A204.1 (cell line): ENCODE results near the gene ZNF346.

ENCODE experiments used
- FAIRE-seq: peaks from 2 replicates; lab custom pipeline; 2012; peaks lifted over from hg19 to GRCh38; lab: Jason Lieb, UNC

Gene ZNF346

DNA sequence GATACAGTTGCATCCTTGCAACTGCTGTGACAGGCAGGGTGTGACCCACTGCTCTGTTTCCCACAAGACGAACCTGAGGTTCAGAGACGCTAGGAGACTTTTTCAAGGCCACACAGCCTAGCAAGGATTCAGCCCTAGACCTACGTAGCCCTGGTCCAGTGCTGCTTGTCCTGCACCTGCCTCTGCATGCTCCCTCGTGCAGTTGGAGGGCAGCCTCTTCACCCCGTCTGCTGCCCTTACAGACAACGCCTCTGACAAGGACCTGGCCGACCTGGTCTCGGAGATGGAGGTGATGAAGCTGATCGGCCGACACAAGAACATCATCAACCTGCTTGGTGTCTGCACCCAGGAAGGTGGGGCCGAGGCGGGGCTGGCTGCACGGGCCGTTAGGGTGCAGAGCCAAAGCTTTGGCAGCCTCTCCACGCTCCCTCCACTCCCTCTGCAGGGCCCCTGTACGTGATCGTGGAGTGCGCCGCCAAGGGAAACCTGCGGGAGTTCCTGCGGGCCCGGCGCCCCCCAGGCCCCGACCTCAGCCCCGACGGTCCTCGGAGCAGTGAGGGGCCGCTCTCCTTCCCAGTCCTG is 72.7 kb downstream of the ZNF346 start:
- no peak for FAIRE-seq

DNA sequence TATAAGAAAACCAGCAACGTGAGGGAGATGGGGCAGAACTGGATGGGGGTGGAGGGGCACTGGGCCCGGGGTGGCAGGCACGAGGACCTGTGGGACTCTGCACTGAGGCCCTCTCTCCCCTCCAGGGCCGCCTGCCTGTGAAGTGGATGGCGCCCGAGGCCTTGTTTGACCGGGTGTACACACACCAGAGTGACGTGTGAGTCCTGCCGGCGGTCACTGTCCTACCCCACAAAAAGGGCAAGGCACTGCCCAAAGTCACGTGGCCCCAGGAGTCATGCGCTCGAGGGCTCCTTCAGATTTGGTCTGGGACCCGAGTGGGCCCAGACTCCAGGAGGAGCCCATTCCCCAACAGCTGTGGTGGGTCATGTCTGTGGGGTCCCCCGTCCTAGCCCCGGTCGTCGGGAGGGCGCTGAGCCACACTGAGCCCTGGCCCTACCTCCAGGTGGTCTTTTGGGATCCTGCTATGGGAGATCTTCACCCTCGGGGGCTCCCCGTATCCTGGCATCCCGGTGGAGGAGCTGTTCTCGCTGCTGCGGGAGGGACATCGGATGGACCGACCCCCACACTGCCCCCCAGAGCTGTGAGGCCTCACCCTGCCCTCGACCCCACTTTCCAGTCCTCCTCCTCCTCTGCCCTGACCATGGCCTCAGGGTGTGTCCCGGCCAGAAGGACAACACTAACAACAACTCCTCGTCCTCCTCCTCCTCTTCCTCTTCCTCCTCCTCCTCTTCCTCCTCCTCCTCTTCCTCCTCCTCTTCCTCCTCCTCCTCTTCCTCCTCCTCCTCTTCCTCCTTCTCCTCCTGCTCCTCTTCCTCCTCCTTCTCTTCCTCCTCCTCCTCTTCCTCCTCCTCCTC is 73.9 kb downstream of the ZNF346 start:
- FAIRE-seq: no peak

DNA sequence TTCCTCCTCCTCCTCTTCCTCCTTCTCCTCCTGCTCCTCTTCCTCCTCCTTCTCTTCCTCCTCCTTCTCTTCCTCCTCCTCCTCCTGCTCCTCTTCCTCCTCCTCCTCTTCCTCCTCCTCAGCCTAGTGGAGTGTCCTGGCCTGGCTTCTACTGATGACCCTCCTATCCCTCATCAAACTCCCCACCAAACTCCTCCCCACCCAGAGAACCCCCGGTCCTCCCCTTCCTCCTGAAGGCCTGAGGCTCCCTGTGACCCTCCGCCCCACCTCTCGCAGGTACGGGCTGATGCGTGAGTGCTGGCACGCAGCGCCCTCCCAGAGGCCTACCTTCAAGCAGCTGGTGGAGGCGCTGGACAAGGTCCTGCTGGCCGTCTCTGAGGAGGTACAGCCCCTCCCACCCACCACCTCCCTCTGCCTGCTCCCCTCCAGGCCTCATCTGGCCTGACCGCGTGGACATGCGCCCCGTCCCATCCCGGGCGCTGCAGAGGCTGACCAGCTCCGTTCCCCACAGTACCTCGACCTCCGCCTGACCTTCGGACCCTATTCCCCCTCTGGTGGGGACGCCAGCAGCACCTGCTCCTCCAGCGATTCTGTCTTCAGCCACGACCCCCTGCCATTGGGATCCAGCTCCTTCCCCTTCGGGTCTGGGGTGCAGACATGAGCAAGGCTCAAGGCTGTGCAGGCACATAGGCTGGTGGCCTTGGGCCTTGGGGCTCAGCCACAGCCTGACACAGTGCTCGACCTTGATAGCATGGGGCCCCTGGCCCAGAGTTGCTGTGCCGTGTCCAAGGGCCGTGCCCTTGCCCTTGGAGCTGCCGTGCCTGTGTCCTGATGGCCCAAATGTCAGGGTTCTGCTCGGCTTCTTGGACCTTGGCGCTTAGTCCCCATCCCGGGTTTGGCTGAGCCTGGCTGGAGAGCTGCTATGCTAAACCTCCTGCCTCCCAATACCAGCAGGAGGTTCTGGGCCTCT is 74.8 kb downstream of the ZNF346 start:
- FAIRE-seq: no peak

DNA sequence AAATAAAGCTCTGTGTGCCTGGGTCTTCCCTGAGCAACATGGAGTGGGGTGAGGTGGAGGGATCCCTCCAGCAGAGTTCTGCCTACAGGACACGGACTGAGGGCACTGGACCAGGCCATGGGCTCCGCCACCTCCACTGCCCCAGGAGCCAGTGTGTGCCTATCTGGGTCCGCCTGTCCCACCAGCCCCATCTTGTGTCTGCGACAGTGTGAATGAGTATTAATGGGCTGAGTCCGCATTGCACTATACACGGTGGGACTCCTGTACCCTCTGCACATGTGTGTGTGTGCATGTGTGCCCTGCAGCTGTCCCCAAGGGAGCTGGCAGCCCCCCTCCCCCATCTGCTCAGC is 75.6 kb downstream of the ZNF346 start:
- FAIRE-seq: no peak

DNA sequence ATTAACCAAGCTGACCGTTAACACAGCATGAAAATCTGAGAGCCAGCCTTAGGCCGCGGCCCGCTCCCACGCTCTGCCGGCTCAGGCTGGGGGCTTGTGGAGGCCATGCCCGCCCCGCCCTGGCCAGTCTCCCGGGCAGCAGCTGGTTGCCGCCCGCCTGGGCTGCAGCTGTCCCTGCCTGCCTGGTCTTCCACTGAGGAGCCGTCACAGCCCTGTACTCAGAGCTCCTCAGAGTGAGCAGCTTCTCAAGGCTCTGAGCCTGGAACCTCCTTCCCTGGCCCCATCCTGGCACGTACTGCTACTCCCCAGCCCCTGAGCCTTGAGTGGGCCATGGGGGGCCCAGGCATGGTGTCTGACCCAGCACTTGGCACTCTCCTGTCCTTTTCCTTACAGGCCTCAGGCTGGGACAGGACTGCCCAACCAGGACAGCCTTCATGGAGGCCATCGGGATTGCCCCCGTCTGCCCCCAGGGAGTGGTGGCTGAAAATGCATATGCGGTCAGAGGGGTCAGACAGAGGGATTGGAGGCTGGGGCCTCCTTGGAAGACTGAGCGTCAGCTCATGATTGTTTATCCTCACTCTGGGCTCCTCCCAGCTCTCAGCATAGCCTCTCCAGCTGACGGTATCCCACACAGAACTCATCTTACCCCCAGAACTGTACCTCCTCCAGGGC is 76.1 kb downstream of the ZNF346 start:
- FAIRE-seq: no peak

DNA sequence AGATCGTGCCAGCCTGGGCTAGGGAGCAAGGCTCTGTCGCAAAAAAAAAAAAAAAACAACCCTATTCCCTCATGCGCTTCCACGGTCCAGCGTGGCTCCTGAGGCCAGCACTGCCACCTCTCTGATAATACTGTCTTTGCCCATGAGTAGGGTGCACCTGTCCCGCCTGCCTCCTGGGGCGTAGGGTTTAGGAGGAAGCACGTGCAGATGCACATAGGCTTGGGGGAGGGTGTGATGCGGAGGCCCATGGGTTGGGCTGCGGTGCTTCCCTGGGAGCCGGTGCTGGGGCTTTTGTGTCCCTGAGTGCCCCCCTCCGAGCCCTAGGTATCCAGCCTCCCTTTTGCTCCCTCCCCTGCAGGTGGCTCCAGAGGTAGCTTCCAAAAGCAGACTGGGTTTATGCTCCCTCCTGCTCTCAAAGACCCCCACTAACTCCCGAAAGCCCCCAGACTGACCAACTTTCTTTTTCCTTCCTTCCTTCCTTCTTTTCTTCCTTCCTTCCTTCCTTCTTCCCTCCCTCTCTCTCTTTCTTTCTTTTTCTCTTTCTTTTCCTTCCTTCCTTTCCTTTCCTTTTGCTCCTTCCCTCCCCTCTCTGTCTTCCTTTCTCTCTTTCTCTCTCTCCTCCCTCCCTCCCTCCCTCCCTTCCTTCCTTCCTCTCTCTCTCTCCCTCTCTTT is 77.1 kb downstream of the ZNF346 start:
- FAIRE-seq: no peak

DNA sequence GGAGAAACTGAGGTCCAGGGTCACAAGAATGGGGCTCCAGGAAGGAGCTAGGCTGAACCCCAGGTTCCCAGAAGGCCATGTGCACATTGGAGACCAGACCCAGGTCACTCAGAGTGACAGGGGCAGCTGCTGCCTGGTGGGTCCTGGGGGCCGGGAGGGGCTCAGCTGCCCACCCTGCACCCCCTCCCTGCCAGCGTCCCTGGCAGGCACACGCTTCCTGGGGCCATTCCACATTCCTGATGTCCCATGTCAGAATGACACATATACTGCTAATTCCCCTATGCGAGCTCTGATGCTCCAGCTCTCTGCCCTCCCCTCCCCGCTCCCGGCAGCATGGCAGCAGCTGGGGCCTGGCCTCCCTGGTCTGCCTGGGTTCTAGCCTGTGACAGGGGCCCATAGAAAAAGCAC is 78.2 kb downstream of the ZNF346 start:
- no peak for FAIRE-seq

DNA sequence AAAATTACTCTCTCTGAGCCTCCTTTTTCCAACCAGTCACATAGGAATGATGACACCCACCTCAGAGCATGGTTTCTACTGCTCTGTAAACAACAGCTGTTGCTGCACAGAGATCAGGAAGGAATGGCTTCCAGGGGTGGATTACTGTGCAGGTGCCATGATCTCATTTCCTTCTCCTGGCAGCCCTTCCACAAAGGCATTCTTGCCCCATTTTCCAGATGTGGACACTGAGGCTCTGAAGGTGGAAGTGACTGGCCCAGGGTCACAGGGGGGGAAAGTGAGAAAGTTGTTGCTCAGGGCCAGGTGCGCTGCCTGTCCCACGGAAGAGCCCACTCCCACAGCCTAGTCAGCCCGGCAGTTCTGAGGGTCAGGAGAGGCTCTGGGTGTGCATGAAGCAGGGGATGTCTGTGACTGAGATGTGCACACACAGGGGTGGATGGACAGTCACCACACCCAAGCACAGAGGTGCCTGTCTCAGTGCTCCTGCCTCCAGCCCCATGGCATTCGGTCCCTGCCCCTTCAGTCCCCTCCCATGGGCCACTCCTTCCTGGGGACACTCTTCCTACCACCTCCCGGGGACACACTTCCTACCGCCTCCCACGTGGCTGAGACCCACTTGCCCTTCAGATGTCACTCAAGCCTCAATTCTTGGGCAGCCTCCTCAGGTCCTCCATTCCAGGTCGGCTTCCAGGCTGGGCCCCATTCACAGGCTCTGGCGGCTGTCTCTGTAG is 81.2 kb downstream of the ZNF346 start:
- no peak for FAIRE-seq

DNA sequence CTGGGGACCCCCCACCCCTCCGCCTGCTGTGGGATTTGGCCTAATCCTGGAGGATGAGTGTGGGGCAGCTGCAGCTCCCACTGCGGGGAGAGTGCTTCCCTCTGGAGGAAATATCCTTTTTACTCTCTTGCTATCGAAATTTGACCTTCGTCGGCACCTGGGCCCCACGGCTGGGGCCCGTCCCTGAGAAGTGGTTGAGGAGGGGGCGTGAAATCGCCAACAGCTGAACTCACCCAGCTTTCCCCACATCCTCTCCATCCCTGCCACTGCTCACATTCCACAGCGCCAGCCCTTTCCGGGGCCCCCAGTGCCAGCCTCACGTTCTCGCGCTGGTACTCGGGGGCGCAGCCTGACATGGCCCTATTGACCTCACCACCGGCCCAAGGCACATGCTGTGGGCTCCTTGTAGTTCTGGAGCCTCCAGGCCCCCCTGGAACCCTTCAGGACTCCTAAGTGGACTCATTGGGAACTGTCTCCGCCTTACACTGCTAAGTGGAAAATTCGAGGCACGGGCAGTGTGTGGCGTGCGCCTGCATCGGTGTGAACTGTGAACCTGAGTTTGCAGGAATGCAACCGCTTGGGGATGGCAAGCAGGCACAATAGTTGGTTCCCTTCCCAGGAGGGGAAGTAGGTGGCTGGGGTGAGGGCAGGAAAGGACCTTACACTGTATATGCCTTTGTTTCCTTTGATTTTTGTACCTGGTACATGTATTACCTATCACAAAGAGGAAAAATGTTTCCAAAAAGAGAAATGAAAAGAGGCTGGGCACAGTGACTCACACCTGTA is 83.4 kb downstream of the ZNF346 start:
- no peak for FAIRE-seq

DNA sequence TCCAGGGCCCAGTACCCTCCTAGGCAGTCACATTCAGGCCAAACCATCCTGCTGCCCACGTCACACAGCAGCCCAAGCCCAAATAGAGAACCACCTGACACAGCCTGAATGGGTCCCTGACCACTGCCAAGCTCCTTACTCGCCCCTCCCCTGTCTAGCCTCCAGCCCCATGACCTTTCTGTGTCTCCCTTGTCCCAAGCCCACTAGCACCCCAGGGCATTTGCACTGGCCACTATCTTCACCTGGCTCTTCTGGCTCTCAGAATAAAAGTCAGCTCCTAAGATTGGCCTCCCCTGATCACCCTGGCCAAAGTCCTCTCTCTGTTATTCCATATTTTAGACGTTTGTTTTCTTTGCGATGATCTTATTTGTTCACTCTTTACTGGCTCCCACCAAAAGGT is 84.7 kb downstream of the ZNF346 start:
- FAIRE-seq: no peak

DNA sequence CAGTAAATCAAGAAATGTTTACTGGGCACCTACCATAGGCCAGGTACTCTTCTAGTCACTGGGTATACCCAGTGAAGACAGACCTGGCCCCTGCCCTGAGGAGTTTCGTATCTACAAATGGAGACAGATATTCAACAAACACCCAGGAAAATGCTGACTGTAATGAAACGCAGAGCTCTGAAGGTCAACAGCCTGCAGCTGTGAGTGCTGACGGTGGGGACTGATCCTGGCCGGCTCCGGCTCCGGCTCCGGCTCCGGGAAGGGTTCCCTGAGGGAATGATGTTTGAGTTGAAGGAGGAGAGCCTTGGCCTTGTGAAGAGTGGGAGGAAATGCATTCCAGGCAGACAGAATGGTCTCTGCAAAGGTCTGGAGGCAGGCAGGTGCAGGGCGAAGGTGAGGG is 87.3 kb downstream of the ZNF346 start:
- no peak for FAIRE-seq

DNA sequence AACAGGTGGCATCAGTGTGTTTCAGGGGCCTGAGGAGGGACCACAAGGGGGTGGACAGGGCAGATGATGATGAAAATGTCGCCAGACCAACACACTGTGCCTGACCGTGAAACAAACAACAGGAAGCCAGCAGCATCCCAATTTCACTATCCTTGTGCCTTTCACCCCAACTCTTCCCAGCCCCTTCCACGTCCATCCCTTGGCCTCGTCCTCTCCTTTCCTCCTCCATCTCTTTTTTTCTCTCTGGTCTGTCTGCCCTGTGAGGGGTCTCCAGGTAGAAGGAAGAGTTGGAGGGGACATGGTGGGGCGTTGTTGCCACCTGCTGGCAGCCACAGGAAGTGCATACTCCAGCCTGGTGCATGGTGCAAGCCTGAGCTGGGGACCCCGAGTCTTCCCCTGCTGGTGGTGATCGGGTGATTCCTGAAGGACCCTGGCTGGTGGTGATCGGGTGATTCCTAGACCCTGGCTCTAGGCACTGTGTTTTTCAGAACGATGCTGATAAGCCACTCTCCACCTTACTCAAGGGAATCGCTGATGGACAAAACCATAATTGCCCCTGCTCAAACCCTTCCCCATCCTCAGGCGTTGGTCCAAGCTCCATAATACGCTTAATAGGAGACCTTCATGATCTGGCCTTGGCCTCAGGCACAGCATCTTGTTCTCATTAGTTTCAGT is 89.4 kb downstream of the ZNF346 start:
- FAIRE-seq: no peak

DNA sequence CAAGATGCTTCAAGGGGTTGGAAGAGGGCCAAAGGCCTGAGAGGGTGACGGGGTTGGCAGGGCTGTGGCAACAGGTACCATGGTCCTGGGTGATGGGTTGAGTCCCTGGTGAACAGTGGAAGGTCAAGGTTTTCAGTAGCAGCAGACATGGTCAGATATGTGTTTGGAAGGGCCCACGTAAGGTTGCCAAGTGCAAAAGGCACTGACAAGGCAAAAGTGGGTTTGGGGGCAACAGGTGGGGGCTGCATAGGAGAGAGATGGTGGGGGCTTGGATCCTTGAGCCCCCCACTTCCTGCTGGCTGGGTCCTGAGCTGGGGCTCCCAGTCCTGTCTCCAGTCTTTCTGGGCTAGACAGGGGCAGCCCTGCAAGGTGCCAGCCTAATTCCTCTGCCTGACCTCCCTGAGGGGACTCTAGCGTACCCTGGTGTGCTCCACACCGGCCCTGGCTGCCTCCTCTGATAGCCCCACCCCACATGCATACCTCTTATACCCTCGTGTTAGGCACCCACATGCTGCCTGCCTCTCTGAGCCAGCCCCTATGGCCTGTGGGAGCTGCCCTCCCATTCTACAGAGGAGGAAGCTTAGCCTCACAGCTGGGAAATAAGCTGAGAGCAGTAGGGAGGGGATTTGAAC is 90.2 kb downstream of the ZNF346 start:
- FAIRE-seq: no peak

DNA sequence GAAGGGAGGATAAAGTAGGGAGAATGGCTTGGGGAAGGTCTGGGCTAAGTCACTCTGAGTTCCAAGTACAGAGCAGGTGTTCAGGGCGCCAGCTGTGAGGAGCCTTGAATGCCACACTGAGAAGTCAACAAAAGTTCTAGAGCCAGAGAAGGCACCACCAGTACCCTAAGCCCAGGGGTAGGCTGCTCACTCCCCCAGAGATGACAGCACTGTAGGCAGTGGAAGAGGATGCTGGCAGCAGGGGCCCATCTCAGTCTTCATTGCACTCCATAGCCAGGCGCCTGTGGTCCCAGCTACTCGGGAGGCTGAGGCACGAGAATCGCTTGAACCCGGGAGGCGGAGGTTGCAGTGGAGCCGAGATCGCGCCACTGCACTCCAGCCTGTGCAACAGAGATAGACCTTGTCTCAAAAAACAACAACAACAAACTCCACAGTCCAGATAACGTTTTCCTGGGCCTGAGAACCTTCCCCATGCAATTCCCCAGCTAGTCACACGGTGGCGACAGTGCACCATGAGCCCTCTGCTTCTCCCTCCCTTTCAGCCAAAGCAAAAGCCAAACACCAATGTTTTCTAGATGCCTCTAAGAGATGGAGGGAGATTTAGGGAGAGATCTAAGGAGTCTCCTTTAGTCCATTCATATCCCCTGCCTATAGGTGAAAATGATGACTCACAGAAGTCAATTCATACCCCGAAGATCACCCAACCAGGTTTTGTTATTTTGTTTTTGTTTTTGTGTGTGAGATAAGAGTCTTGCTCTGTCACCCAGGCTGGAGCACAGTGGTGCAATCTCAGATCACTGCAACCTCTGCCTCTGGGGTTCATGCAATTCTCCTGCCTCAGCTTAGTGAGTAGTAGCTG is 91.3 kb downstream of the ZNF346 start:
- FAIRE-seq: peak; percentile 80

DNA sequence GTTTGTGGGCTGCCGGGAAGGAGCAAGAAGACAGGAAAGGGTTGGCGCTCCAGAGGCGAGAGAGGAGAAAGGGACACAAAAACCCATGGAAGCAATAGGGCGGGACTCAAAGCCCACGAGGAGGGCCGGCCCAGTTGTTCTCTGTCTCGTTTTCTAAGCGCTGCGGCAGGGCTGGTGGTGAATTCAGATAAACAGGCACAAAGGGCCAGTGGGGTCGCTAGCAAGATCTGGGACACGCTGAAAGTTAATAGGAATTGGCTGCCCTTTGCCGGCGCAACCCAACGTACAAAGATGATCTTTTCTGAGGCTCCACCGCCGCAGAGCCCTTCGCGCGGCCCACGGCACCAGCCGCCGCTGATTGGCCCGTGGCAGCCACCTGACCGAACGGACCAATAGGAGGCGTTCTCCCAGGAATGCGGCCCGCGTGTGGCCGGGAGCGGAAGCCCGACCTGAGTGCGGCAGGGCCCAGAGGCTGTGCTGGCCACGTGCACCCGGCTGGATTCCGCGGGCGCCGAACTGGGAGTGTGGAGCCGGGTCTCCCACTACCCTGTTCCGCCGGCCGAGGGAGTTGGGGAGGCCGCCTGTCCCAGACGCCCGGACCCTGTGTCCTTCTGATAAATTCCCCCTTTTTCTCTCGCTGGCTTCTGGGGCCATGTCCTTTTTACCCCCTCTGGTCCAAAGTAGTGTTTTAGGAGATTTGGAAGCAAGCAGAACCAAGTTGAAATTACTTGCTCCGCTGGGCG is 94.3 kb downstream of the ZNF346 start:
- no peak for FAIRE-seq

DNA sequence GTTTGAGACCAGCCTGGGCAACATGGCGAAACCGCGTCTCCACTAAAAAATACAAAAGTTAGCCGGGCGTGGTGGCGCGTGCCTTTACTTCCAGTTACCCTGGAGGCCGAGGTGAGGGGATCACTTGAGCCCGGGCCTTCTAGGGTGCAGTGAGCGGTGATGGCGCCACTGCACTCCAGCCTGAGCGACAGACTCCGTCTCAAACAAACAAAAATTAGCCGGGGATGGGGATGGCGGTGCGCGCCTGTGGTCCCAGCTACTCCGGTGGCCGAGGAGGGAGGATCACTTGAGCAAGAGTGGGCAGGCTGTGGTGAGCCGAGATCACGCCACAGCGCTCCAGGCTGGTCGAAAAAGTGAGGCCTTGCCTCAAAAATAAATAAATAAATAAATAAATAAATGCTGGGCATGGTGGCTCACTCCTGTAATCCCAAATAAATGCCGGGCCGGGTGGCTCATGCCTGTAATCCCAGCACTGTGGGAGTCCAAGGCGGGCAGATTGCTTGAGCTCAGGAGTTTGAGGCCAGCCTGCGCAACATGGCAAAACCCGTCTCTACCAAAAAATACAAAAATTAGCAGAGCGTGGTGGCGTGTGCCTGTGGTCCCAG is 95.0 kb downstream of the ZNF346 start:
- FAIRE-seq: no peak

DNA sequence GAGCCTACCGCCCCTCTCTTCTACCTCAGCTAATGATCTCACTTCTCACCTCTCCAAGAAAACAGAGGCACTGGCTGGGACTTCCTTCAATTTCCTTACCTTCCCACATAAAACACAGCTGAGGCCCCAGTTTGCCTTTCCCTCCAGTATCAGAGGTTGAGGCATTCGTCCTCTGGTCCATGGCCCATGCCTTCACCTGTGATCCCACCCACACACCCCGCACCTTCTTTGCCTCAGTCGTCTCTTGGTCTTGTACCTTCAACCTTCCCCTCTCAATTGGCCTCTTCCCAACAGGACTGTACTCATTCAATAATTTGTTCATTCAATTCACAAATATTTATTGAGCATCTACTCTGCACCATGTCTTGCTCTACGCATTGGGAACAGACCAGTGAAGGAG is 100.1 kb downstream of the ZNF346 start:
- no peak for FAIRE-seq
